ENCODE measurements around the gene C2CD3. TPM values are rescaled to one million over a fixed set of nuclear protein-coding genes. Genes with fewer than 3 reads are reported as not detected.

Gene C2CD3
- total RNA-seq, 1 donor from 2014 or later = 40.9 TPM

DNA sequence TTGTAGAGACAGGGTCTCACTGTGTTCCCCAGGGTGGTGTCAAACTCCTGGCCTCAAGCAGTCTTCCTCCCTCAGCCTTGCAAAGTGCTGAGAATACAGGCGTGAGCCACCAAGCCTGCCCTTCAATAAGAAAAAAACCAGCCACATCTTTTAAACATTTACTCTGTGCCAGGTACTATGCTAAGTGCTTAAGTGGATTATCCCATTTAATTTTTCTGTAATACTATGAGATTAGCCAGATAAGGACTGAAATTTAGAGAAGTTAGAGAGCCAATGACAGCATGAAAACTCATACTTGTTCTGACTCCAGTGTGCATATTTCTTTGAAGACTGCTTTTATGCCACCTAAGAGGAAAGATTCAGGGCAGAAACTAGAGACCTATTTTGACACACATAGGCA lies 35.9 kb upstream of the C2CD3 start:
- no peak overlapping the region for H3K4me3 Mint-ChIP-seq (ENCODE audit: low read depth)
- no peak for DNase-seq (ENCODE audit: low spot score, unreplicated experiment)
- no peaks in the 10 kb centered on the region for H3K27me3 Mint-ChIP-seq
- peaks cover 14% of the 10 kb centered on the region for H3K36me3 Mint-ChIP-seq (ENCODE audit: insufficient read depth)
- no peaks in the 10 kb centered on the region for H3K9me3 Mint-ChIP-seq (ENCODE audit: low read depth)
- no peak overlapping the region for H3K27ac Mint-ChIP-seq
- TF ChIP-seq, protein P1, sequence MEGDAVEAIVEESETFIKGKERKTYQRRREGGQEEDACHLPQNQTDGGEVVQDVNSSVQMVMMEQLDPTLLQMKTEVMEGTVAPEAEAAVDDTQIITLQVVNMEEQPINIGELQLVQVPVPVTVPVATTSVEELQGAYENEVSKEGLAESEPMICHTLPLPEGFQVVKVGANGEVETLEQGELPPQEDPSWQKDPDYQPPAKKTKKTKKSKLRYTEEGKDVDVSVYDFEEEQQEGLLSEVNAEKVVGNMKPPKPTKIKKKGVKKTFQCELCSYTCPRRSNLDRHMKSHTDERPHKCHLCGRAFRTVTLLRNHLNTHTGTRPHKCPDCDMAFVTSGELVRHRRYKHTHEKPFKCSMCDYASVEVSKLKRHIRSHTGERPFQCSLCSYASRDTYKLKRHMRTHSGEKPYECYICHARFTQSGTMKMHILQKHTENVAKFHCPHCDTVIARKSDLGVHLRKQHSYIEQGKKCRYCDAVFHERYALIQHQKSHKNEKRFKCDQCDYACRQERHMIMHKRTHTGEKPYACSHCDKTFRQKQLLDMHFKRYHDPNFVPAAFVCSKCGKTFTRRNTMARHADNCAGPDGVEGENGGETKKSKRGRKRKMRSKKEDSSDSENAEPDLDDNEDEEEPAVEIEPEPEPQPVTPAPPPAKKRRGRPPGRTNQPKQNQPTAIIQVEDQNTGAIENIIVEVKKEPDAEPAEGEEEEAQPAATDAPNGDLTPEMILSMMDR (IDR thresholded peaks at IDR 0.05; ENCODE audit: unreplicated experiment) = no peak
- no peaks in the 10 kb centered on the region for H3K4me1 Mint-ChIP-seq (ENCODE audit: low read depth)

DNA sequence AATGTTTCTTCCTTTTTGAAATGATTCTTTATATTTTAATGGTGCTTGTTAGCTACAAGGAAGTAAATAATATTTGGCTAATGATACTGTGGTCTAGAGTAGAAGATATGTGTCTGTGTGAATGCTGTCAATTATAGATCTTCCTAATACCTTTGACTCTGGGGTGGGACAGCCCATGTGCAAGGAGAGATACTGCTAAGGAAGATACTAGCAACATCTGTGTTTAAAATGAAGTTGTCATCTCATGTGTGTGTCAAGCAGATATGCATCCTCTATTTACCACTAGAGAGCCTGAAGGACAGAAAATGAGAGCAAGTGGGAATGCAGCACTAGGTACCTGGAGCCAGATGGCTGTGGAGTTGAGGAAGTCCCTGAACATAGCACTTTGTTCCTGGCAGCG lies 34.4 kb upstream of the C2CD3 start:
- no peaks in the 10 kb centered on the region for H3K4me1 Mint-ChIP-seq (ENCODE audit: low read depth)
- H3K27ac Mint-ChIP-seq = no peak overlapping the region
- TF ChIP-seq, protein P1 (IDR thresholded peaks at IDR 0.05; ENCODE audit: unreplicated experiment) = no peak
- no peak for DNase-seq (ENCODE audit: low spot score, unreplicated experiment)
- H3K4me3 Mint-ChIP-seq (ENCODE audit: low read depth) = no peak overlapping the region
- no peaks in the 10 kb centered on the region for H3K27me3 Mint-ChIP-seq
- peaks cover 15% of the 10 kb centered on the region for H3K36me3 Mint-ChIP-seq (ENCODE audit: insufficient read depth)
- no peaks in the 10 kb centered on the region for H3K9me3 Mint-ChIP-seq (ENCODE audit: low read depth)

DNA sequence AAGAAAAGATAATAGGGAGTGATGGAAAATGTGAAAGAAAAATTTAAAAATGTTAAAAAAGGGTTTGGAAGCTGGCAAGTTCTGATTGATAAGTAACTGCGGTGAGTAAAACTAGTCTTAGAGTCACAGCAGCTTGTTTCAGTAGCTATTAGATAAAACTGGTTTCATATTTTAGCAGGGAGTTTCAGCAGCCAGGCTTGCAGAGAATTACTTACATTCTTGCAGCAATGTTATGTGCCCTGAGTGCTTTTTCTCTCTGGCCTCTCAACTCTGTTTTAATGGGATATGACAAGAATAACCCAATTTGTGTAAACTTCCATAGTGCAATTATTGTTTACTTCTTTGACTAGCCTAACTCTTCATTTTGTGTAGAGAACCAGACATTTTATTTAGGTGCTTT lies 33.9 kb upstream of the C2CD3 start:
- H3K4me3 Mint-ChIP-seq (ENCODE audit: low read depth) = no peak overlapping the region

DNA sequence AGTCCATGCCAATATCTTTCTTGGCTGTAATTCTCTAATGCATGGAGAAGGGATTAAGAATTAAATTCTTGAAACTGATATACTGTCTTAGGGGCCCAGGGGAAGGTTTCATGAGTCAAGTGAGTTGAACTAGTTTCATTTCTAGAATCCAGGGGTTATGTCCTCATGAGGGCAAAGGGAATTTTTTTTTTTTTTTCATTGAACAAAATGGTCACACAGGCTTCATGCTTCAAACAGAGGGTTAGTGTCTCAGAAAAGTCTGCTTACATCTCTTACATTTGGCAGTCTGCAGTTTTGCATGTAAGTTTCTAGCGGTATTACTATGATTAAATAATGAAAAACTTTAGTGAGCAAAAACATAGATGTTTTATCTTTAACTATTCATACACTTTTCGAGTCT lies 33.2 kb upstream of the C2CD3 start:
- Mint-ChIP-seq H3K27ac (no peak overlapping the region), H3K9me3 (ENCODE audit: low read depth) (no peaks in the 10 kb centered on the region), H3K27me3 (no peaks in the 10 kb centered on the region), H3K4me1 (ENCODE audit: low read depth) (no peaks in the 10 kb centered on the region), H3K36me3 (ENCODE audit: insufficient read depth) (peaks cover 13% of the 10 kb centered on the region), H3K4me3 (ENCODE audit: low read depth) (no peak overlapping the region)
- TF ChIP-seq, protein P1 (IDR thresholded peaks at IDR 0.05; ENCODE audit: unreplicated experiment) = no peak
- no peak for DNase-seq (ENCODE audit: low spot score, unreplicated experiment)

More for the DNA sequence above, 33.9 kb upstream of the C2CD3 start:
- Mint-ChIP-seq H3K27me3 (no peaks in the 10 kb centered on the region), H3K9me3 (ENCODE audit: low read depth) (no peaks in the 10 kb centered on the region), H3K27ac (no peak overlapping the region), H3K4me1 (ENCODE audit: low read depth) (no peaks in the 10 kb centered on the region), H3K36me3 (ENCODE audit: insufficient read depth) (peaks cover 13% of the 10 kb centered on the region)
- TF ChIP-seq, protein P1 (IDR thresholded peaks at IDR 0.05; ENCODE audit: unreplicated experiment) = no peak
- no peak for DNase-seq (ENCODE audit: low spot score, unreplicated experiment)

DNA sequence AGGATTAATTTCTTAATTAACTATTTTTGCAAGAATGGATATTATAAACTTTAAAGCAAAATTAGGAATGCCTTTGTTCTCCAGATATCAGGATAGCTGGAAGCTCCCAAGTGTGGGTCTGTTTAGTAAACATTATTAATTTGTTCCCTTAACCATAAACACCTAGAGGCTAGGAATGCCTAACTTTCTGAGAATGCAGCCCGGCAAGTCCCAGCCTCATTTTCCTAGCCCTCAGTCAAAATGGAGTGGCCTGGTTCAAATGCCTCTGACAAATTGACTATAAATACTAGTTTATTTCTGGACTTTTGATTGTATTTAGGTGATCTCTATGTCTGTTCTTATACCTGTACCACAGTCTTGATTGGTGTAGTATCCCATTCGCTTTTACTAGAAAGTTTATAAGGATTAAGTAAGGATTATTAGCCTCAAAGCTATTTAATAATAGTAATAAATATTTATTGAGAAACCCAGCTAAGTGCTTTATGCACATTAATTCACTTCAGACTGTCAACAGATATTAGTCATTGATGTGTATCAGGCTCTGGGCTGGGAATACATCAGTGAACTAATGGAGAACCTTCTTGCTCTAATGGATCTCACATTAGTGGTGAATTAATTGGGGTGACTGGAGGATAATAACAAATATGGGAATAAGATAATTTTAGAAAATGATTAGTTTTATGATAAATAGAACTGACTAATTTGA lies 26.1 kb upstream of the C2CD3 start:
- H3K36me3 Mint-ChIP-seq (ENCODE audit: insufficient read depth) = peaks cover 13% of the 10 kb centered on the region
- no peaks in the 10 kb centered on the region for H3K4me1 Mint-ChIP-seq (ENCODE audit: low read depth)
- TF ChIP-seq, protein P1 (IDR thresholded peaks at IDR 0.05; ENCODE audit: unreplicated experiment) = no peak
- H3K27ac Mint-ChIP-seq = no peak overlapping the region
- H3K4me3 Mint-ChIP-seq (ENCODE audit: low read depth) = no peak overlapping the region
- peaks cover 11% of the 10 kb centered on the region for H3K9me3 Mint-ChIP-seq (ENCODE audit: low read depth)
- no peaks in the 10 kb centered on the region for H3K27me3 Mint-ChIP-seq
- no peak for DNase-seq (ENCODE audit: low spot score, unreplicated experiment)
